22Rv1 (cell line): ENCODE measurements around the gene MOCS3.

Experiments
- H3K27ac ChIP-seq: fragments of 450-650 bp; 2 replicates; pipeline ENCODE4 v1.5.1; 2017
- CTCF ChIP-seq: fragments of 450-650 bp; IDR thresholded peaks from 2 replicates; pipeline ENCODE4 v1.5.1; 2017; ENCODE audit warnings: mild to moderate bottlenecking
- ZFX ChIP-seq: fragments of 450-650 bp; IDR thresholded peaks from 2 replicates; pipeline ENCODE4 v1.6.1; 2017; ENCODE audit warnings: antibody characterized with exemption, borderline replicate concordance

Gene MOCS3

GRCh38 chr20:50932016-50932485 lies 26.6 kb upstream of the MOCS3 start:
- H3K27ac ChIP-seq: peak overlapping the region; percentile 92
- TF ChIP-seq ZFX (no peak), CTCF (no peak)

- H3K27ac ChIP-seq: peak overlapping the region; percentile 92
- no peak for TF ChIP-seq CTCF
- TF ChIP-seq ZFX: no peak
Observed at GRCh38 chr20:50932691-50933280, 25.8 kb upstream of the MOCS3 start.

DNA sequence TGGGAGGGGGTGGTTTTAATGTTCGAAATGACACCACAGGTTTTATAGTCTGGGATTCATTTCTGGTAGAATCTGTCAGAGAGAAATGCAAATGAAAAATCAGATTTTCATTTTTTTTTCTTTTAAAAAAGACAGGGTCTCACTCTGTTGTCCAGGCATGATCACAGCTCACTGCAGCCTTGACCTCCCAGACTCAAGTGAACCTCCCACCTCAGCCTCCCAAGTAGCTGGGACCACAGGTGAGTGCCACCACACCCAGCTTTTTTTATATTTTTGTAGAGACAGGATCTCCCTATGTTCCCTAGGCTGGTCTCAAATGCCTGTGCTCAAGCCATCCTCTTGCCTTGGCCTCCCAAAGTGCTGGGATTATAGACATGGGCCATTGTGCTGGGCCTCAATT lies 25.0 kb upstream of the MOCS3 start:
- TF ChIP-seq CTCF (no peak), ZFX (no peak)
- no peak overlapping the region for H3K27ac ChIP-seq

DNA sequence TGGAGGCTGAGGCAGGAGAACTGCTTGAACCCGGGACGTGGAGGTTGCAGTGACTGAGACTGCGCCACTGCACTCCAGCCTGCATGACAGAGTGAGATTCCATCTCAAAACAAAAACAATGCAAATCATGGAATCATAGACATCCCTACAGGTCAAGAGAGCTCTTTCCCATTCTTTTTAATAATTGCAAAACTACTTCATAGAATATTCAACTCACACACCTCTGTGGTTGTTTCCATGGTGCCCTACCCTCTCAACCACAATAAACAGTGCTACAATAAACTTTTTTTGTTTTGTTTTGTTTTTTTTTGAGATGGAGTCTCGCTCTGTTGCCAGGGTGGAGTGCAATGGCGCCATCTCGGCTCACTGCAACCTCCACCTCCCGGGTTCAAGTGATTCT lies 15.5 kb upstream of the MOCS3 start:
- no peak overlapping the region for H3K27ac ChIP-seq
- TF ChIP-seq ZFX (no peak), CTCF (no peak)

DNA sequence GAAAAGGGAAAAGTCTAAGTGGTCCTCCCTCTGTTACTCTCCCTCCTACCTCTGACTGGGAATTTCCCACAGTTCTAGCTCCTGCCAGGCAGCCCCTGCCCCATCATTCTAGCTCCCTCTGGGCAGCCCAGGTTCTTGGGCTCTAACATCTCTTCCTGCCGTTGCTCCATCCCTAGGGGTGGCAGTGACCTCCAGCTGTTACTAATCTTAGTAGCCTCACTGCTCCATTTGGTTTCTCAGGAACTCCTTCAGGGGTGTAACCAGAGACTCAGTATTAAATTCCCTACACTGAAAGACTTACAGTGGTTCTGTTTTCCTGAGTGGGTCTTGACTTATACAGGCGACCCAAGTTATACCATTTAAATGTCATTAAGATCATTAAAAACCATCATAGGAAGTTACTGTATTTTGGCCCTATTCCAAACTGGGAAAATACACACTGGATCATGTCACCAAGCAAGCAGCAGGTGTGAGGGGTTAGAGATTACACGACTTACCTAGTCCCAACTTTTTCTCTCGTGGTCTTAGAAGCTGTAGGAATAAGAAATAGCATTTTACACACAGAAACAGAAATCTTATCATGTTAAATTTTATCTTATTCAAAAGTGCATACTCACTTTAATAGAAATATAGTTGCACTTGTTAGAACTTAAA lies 10.4 kb upstream of the MOCS3 start:
- TF ChIP-seq CTCF: no peak
- no peak for TF ChIP-seq ZFX
- H3K27ac ChIP-seq: no peak overlapping the region

DNA sequence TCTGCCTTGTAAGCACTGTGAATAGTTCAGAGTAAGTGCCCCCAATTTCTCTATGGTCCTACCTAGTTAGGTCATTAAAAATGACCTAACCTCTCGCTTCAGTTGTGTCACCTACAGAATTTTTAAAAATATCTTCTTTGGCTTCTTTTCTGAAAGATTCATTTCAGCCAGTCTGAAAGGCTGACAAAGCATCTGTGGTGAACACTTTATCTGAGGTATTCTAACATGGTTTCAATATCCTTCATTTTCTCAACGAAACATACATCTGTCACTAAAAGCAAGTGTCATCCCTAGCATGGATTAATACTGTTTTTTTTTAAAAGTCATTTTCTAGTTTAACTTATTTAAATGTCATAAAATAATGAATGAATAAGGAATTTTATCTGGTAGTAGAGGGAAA lies 5.4 kb upstream of the MOCS3 start:
- TF ChIP-seq CTCF (no peak), ZFX (no peak)
- H3K27ac ChIP-seq: no peak overlapping the region

GRCh38 chr20:50953821-50954220 lies 4.8 kb upstream of the MOCS3 start:
- TF ChIP-seq ZFX (no peak), CTCF (no peak)
- no peak overlapping the region for H3K27ac ChIP-seq
